Measurements from ENCODE around the gene CHI3L2. TPM values are rescaled to one million over a fixed set of nuclear protein-coding genes. Genes with fewer than 3 reads are reported as not detected.
A peak's percentile ranks its signal among the peaks of the same experiment; 100 is the strongest.
"Not testable (repeated sequence)": the region's sequence is repeated elsewhere in the genome, so short reads cannot be mapped to it uniquely, and the experiment has no call there.

CHI3L2 gene
- total RNA-seq, 1 experiment from 2014 or later, result not detected

DNA sequence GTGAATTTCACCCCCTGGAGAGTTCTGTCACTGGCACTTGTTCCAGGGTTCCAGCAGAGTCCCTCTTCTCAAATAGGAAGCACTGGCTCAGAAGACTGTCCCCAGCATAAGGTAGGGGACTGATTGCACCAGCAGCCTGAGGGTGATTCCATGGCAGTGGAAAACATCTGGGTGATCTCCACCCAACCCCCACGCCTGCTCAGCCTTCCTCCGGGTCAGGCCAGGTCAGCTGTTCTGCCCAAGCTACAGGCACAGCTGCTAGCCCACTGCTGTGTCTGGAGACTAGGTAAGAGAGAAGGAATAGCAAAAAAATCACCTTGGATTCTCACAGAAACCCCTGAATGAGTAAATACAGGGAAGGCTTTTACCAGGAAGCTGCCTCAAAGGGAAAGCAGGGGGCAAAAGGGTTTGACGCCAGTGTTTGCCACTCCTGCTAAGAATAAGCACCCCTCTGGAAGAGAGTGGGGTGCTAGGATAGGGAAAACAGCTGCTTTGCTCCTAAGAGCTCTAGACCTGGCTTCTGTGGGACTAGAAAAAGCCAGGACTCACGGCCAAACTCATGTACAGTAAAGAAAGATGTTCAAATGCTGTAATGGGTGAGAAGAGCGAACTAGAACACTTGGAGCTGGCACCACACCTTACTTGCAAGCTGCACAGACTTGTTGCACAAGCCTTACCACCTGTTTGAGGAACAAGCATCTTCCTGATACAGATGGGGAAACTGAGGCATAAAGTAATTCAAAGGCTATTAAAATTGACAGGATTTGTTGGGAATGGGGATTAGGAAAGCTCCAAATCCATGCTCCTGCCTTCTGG is 26.0 kb upstream of the CHI3L2 start:
- no peak for DNase-seq (ENCODE audit: low spot score)

DNA sequence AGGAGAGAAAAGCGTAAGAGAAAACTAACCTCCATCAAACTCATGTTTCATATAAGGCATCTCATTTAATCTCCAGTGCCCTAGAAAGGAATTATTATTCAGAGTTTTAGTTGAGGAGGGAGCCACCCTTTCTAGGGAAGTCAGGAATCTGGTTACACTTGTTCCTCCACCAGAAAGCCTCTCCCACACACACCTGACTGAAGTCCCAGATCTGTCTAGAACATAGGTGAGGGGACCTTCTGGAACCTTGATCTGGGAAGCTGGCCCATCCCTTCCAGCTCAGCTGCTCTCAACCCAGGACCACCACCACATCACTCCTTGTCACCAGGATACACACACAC is 25.2 kb upstream of the CHI3L2 start:
- DNase-seq (ENCODE audit: low spot score), result peak; percentile 87

DNA sequence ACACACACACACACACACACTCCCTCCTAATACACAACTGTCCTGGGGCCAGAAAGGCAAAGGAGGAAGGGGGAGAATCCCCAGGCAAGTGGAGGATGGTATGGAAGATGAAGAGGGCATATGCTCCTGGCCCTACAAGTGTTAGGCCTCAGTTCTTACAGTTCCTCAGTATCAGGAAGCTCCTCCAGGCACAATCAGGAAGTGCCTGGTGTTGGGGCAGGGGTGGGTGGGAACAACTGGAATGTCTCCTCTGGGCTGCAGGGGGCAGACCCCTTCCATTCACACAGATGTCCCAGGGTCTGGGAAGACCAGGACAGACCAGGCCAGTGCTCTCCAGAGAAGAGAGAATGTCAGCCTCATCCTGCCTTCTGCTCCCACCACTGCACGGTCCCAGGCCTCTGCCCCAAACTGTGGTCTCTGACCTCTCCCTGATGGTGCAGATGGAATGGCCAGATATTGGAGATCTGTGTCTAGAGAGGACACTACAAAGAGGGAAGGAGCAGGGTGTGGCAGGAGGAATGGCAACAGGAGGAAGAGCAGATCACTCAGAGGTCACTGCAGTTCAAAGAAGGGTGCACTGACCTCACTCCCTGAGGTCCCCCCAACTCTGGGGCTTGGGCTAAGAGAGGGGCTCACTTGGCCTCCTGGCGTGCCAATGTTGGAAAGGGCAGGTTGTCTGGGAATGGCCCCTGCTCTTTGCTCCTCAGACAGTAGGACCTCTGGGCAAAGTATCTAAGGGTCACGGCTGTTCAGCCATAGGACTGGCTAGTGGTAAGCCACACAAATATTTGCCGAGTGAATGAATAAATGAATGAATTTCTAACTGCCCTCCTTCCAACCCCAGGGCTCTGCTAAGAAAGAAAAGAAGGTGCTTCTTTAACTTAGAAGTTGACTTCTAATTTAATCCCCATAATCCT is 24.5 kb upstream of the CHI3L2 start:
- DNase-seq (ENCODE audit: low spot score), result peak; percentile 54

DNA sequence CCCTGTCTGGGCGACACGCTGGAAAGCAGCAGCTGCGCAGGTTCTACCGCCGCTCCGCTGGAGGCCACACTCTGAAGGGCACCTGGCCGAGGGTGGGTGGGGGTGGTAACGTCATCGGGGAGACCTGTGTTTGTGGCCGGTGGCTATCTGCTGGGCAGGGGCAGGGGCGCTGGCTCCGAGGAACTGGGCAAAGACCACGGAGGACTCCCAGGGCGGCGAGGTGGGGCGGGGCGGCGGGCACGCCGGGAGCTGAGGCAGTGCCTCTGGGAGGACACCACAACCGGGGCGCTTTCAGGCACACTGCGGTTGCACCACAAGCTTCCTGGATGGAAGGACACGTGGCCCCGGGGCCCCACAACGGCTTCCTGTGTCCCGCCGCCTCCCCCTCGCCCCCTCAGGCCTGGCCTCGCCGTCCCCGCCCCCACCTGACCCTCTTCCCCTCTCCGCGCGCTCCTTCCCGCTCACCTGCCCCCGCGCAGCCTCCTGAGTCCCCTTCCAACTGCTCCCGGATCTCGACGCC is 23.8 kb upstream of the CHI3L2 start:
- peak; percentile 89 for DNase-seq (ENCODE audit: low spot score)

DNA sequence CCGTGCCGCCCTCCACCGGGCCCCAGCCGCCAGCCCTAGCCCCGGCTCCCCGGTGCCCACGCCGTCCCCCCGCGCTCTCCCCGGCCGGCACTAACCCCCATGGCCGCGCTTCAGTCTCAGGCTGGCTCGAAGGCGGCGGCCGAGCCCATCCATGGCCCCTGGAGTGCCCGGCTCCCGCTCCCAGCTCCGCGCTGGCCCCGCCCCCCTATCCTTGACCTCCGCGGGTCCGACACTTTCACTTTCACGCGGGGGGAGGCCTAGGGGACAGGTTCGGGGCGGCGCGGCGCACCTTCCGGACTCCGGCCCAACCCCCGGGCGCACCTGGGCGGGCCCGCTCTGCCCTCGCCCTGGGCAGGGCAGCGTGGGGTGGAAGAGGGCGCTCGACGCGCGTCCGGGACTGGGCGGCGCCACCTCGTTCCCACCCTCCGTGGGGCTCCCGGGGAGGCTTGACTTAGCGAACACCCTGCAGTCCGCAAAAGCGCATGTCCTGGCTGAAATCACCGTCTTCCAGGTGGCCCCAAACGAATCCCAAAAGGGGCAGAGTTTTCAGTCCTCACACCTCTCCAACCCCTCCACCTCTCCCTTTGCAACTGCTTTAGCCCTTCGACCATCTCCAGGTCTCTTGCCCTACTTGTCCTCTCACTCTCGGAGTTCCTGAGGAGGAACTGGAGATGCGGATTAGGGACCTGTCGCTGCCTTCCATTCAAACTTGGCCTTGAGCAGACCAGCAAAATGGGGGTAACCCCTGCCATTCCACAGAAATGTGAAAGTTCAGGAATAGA is 23.1 kb upstream of the CHI3L2 start:
- peak; percentile 80 for DNase-seq (ENCODE audit: low spot score)

DNA sequence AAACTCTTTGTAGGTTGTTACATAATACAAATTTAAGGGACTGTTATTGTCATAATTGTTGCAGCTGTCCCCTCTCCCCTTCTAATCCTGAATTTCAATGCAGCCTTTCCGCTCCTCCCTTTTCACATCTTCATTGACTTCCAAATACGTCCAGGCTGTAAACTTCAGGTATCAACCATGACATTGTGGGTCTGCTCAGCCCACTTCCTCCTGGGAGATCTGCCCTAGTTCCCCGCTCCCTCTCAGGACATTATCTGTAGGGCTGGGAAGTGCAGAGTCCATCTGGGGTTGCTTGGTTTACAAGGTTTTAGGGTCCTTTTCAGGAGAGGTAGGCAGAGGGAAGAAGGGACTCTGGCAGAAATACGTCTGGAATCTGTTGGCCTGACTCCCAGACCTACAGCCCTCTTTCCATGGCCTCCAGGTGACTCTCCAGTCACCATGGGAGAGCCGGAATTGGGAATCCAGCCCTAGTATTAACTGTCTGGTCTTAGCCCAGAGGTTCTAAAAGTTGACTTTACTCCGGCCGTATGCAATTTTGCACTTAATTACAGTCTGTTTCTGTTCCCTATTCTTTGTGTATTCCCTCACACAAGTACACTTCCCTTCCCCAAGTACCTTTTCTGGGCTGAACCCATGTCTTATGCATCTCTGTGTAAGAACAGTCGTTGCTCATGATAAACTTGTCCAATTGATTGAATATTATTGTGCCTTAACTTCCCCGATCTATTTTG is 22.4 kb upstream of the CHI3L2 start:
- no peak for DNase-seq (ENCODE audit: low spot score)

DNA sequence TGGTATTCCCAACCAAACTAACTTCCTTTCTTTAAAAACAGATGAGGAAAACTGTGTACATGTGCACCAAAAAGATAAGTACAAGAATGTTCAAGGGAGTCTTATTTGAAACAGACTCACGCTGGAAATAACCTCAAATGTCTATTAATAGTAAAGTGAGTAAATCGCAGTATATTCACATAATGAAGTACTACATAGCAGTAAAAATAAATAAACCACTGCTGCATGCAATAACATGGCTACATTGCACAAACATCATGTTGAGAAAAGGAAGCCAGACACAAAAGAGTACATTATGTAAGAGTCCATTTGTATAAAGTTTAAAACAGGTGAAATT is 21.8 kb upstream of the CHI3L2 start:
- no peak for DNase-seq (ENCODE audit: low spot score)

DNA sequence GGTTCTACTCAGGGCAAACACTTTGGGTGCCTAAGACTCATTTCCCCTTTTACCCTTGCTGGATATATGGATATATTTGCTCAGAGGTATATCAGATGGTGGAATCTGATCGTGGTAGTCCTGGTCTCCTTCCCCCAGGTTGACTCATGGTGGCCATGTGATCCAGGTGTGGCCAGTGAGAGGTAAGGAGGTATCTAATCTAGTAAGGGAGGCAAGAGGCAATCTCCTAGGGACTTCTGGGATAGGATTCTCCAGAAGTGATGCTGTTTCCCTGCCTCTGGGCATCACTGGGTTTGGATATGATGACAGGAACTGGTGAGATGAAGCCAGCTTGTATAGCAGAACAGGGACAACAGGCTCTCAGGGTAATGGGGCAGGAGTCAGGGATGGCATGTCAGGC is 18.6 kb upstream of the CHI3L2 start:
- no peak for DNase-seq (ENCODE audit: low spot score)

DNA sequence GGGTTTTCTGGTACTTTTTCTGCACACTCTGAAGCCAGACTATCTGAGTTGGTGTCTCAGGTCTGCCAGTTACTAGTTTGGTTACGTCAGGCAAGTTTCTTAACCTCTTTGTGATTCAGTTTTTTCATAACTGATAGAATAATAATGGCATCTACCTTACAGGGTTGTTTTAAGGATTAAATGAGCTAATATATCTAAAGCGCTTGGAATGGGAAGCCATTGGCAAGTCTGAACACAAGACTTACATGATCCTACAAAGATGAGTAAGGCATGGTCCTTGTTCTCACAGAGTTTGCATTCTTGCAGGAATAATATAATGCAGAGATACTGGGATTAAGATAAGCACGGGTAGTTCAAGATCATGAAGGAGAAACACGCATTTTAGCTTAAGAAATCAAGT is 17.9 kb upstream of the CHI3L2 start:
- DNase-seq (ENCODE audit: low spot score), result no peak

DNA sequence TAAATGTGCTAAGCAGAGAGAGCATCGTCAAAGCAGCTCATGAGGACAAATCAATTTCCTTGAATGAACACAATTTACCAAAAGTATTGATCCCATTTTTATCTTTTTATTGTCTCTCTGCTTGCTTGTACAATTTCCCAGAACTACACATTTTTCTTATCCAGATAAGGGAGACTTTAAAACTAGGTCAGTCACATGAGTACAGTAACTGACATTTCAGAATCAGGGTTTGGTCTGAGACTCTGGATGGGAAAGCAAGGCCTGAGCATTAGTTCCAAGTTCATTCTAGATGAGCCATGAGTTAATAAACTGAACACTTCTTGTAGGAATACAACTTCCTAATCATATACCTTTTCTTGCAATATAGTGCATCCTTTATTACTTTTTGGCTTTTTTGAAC is 15.6 kb upstream of the CHI3L2 start:
- no peak for DNase-seq (ENCODE audit: low spot score)

DNA sequence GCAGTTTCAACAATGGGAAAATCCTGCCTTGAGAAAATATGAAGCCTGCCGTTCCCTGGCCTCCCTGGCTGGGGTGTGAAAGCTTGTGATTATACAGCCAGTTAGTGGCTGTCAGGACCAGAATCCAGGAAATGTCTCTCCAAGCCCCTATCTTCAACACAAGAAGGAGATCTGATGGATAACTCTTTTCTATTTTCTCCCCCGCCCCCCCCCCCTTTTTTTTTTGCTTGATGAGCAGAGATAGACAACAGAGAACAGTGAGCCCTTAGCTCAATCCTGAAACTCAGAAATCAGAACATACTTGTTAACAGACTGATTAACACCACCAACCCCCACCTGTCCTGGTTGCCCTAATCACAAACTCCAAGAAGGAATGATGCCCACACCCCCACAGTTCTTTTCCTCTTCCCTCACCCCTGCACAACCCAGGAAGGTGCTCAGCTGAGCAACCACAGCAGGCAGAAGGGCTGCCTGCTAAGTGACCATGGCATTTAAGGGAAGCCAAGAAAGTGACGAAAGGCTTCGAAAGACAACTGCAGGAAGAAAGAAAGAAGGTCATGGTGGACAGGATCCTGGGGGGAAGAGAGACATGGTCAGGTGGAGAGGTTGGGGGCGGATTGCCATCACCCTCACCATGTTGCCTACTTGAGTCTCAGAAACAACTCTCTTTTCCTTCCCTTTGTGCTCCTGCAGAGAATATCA is 14.7 kb upstream of the CHI3L2 start:
- DNase-seq (ENCODE audit: low spot score), result no peak

DNA sequence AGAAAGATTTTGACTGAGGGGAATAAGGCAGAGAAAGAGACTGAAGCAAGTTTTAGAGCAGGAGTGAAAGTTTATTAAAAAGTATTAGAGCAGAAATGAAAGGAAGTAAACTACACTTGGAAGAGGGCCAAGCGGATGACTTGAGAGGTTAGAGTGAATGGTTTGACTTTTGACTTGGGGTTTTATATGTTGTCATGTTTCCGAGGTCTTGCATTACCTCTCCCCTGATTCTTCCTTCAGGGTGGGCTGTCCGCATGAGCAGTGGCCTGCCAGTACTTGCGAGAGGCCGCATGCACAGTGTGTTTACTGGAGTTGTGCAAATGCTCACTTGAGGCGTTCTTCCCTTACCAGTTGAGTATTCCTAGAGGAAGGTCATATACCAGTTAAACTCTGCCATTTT is 14.1 kb upstream of the CHI3L2 start:
- no peak for DNase-seq (ENCODE audit: low spot score)

DNA sequence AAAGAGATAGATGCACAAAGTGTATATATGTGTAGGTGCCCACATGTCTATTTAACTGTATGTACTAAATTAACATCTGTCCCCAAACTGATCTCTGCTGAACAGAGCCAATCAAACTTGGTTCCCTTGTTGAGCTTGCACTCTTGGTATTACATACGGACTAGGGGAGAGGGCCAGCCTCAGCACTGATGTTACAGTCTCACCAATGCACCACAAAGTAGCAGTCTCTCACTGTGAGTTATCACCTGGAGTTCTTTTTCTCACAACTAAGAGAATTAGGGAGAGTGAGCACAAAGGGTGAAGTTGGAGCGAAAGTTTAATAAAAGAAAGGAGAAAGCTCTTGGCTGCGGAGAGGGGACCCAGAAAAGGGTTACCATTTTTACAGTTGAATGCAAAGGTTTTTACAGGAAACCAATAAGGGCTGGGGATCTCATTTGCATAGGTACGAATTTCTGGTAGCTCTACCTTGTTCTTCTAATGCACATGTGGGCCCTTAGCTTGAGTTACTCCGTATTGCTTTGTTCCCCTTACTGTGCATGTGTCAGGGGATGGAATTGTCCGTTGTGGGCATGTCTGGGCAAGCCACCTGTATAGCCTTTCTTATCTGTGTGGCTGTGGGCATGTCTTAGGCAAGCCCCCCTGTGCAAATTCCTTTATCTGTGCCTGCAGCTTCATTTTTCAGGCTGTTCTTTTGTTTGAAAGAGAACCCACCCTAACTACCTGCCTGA is 13.3 kb upstream of the CHI3L2 start:
- no peak for DNase-seq (ENCODE audit: low spot score)

DNA sequence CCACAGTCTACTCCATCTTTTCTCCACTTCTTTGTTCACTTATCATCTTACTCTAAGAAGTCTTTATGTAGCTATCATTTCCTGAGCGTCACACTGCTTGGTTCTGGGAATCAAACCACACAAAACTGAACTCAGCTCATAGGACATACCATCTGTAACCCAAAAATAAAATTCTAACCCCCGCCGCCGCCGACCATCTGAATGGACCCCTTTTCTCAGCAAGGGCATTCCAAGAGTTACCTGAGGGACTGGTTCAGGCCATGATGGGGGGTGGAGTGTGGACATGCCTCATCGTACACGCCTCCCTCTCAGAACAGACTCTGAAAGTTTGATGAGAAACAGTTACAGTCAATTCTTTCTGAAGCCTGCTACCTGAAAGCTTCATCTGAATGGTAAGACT is 12.6 kb upstream of the CHI3L2 start:
- DNase-seq (ENCODE audit: low spot score), result no peak

DNA sequence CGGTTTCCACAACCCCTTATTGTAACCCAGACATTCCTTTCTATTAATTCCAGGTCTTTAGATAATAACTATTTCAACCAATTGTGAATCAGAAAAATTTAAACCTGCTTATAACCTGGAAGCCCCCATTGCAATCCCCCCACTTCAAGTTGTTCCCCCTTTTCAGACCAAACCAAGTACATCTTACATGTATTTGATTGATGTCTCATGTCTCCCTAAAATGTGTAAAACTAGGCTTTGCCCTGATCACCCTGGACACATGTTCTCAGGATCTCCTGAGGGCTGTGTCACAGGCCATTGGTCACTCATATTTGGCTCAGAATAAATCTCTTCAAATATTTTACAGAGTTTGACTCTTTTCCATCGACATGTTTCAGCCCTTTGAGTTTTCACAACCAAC is 12.2 kb upstream of the CHI3L2 start:
- DNase-seq (ENCODE audit: low spot score), result not testable (repeated sequence)

DNA sequence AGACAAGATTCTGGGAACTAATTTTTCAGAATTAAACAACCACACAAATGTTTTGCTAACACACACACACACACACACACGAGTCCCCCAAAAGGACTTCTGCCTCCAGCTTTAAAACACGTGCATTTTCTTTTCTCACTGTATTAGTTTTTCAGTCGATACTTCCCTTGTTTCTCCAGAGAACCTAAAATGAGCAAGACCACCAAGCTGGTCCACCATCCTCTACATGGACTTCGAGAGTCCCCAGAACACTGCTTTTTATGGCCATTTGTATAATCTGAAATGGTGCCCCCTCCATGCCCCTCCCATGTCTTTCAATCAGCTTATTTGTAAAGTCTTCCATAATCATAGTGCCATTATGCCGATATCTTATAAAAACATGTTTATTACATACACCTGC is 10.8 kb upstream of the CHI3L2 start:
- no peak for DNase-seq (ENCODE audit: low spot score)

DNA sequence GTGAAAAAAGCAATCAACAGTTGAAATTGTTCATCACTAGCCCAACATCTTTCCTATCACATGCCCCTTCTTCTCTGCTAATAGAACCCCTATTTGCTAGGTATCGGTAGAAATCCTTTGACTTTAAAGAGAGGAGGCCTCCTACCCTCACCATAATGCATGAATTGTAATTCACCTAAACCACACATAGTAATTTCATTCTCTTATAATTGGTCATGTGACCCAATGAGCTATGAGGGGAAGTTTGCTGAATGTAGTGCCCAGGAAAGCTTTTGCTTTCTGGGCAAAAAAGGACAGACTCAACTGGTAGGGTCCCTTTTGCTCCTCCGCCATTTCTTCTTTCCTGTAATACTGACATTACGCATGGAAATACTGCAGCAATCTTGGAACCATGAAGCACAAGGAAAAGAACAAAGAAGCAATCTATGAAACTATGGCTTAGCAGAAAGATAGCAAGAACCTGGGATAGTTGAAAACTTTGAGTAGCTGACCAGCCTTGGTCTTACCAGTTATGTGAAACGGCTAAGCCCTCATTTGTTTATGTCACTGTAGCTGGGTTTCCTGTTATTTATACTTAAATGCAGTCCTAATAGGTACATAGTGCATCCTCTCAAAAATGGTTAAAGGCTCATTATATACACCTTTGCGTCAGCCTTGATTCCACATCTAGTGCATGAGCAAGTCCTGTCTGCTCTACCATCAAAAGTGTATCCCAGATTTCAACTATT is 10.2 kb upstream of the CHI3L2 start:
- no peak for DNase-seq (ENCODE audit: low spot score)

DNA sequence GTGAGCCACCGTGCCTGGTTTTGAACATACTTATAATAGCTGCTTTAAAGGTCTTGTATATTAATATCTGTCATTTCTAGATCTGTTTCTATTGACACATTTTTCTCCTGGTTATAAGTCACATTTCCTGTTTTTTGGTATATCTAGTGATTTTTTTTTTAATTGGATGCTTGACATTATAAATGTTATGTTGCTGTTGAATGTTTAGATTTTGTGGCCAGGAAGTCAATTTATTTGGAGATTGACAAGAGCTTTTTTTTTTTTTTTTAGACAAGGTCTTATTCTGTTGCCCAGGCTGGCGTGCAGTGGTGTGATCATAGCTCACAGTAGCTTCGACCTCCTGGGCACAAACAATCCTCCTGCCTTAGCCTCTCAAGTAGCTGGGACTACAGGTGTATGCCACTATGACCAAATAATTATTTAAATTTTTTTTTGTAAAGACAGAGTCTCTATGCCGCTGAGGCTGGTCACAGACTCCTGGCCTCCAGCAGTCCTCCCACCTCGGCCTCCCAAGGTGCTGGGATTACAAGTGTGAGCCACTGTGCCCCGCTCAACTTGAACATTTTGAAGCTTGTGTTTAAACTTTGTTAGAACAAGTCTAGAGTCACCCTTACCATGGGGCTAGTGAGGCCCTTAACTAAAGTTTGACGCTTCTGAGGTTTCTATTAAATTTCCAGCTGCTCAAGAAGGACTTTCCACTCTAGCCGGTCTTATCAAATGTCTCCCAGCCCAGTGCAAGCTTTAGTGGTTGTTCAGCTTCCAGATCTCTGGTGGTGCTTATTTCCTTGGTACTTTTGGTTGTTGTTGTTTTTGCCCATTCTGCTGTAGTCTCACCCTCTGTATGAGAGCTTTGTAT is 8.6 kb upstream of the CHI3L2 start:
- no peak for DNase-seq (ENCODE audit: low spot score)

Measured in HT-29 (cell line).